ENCODE data around the gene ASGR2. TPM values are rescaled to one million over a fixed set of nuclear protein-coding genes. Genes with fewer than 3 reads are reported as not detected.

The ASGR2 gene
- total RNA-seq, 4 donors from 2014 or later = 1.0 TPM; not detected in 3

DNA sequence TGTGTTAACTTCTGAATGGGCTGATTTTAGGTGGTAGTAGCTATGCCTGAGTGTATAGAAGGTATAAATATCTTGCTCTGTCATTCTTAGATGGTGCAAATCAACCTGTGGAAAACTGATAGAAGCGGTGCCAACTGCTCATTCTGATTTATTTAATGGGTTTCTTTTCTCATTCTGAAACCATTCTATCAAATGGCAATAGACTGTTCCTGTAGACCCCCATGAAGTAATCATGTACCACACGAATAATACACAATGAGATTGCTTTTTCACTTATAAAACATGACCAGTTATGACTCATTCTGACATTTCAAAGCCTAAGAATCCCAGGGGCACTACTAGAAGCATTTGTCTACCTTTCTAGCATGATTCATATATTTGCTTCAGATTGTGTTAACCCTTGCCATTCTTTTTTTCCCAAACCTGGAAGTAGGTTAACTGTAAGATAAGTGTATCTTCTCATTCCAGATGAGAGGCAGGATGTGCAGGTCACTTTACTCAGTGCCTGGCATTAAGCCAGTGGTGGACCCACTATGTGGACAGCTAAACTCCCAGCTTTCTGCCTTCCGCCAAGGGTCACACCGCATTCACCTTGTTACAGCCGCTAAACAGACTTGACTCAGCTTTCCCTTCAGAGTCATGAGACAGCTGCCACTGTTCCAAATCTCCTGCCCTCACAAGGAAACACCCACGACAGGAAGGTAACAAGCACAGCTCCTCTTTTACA, 54.3 kb downstream of the ASGR2 start:
- TF ChIP-seq, protein P1, sequence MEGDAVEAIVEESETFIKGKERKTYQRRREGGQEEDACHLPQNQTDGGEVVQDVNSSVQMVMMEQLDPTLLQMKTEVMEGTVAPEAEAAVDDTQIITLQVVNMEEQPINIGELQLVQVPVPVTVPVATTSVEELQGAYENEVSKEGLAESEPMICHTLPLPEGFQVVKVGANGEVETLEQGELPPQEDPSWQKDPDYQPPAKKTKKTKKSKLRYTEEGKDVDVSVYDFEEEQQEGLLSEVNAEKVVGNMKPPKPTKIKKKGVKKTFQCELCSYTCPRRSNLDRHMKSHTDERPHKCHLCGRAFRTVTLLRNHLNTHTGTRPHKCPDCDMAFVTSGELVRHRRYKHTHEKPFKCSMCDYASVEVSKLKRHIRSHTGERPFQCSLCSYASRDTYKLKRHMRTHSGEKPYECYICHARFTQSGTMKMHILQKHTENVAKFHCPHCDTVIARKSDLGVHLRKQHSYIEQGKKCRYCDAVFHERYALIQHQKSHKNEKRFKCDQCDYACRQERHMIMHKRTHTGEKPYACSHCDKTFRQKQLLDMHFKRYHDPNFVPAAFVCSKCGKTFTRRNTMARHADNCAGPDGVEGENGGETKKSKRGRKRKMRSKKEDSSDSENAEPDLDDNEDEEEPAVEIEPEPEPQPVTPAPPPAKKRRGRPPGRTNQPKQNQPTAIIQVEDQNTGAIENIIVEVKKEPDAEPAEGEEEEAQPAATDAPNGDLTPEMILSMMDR (IDR thresholded peaks at IDR 0.05) = no peak
- no peak for TF ChIP-seq POLR2A (IDR thresholded peaks at IDR 0.05)
- no peak overlapping the region for H3K4me3 ChIP-seq (replicated peaks in 1 of 3)
- WGBS, 2 donors = 48 to 55% methylated on average over 6 of the region's 6 CpGs
- H3K36me3 ChIP-seq = no peaks in the 10 kb centered on the region
- no peaks in the 10 kb centered on the region for H3K27me3 ChIP-seq
- no peak overlapping the region for H3K27ac ChIP-seq
- no peaks in the 10 kb centered on the region for H3K9me3 ChIP-seq
- no peaks in the 10 kb centered on the region for H3K4me1 ChIP-seq
- intact Hi-C loops (cut with DNase I) = no loop called here
- no peak for DNase-seq

DNA sequence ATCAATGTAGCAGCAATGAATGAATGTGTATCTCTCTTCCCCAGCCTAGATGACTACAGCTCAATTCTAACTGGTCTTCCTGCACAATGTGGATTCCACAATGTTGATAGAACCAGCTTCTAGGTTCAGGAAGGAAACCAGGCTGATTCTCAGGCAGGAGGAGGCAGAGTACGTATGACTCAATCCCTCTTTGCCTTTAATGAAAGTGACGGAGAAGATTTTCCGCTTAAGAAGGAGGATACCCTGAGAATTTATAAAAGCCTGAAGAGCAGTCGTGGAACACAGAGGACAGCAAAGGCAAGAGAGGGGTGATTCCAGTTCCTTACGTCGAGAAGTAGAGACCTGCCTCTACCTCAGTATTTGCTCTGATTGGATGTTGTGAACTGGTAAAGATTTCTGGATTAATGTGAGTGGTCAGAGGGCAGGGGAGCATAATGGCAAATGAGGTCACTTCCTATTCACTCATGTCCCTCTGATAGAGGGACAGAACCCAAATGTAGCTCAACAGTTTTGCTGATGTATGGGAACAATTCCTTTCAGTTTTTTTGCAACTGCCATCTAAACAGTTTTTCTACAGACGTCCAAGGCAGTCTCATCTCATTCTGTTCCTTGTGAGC, 55.7 kb downstream of the ASGR2 start:
- no peak overlapping the region for H3K27ac ChIP-seq
- H3K36me3 ChIP-seq = no peaks in the 10 kb centered on the region
- intact Hi-C loops (cut with DNase I) = no loop called here
- H3K4me3 ChIP-seq (replicated peaks in 1 of 3) = no peak overlapping the region
- TF ChIP-seq POLR2A (IDR thresholded peaks at IDR 0.05) = no peak
- TF ChIP-seq, protein P1 (IDR thresholded peaks at IDR 0.05) = no peak
- H3K4me1 ChIP-seq = no peaks in the 10 kb centered on the region
- WGBS, 2 donors = 70 to 74% methylated on average over 7 of the region's 7 CpGs
- DNase-seq = no peak
- H3K9me3 ChIP-seq = no peaks in the 10 kb centered on the region
- no peaks in the 10 kb centered on the region for H3K27me3 ChIP-seq

DNA sequence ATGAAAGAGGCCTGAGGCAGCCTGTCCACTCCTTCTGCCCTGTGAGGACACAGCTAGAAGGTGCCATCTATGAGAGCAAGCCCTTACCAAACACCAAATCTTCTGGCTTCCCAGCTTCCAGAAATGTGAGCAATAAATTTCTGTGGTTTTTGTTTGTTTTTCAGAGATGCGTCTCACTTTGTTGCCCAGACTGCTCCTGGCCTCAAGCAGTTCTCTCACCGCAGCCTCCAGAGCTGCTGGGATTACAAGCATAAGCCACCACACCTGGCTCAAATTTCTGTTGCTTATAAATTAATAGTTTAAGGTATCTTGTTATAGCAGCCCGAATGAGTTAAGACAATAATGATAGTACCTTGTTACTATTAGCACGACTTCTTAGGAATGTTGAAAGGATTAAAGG, 58.2 kb downstream of the ASGR2 start:
- no peaks in the 10 kb centered on the region for H3K4me1 ChIP-seq
- no peak overlapping the region for H3K27ac ChIP-seq
- no peak for TF ChIP-seq POLR2A (IDR thresholded peaks at IDR 0.05)
- TF ChIP-seq, protein P1 (IDR thresholded peaks at IDR 0.05) = no peak
- intact Hi-C loops (cut with DNase I) = no loop called here
- no peaks in the 10 kb centered on the region for H3K27me3 ChIP-seq
- H3K36me3 ChIP-seq = no peaks in the 10 kb centered on the region
- no peaks in the 10 kb centered on the region for H3K9me3 ChIP-seq
- H3K4me3 ChIP-seq (replicated peaks in 1 of 3) = no peak overlapping the region
- DNase-seq = no peak
- WGBS, 2 donors = 80 to 85% methylated on average over 4 of the region's 4 CpGs

Small RNAs within 50 kb of the gene (small RNA-seq; reads per million reads assigned to genes)
- not detected for gene AC120057.1

Other genes starting within 250 kb of the ASGR2 start
- gene ALOX12, start 118.8 kb downstream of the ASGR2 start, total RNA-seq = not detected
- 100 to 1,000 TPM; 134 to 297 (median 200) TPM for gene RNASEK, start 102.2 kb downstream of the ASGR2 start, total RNA-seq
- 10 to 100 TPM in 2 of 4 donors, 1 to 10 TPM in 2; 3.1 to 18.9 (median 7.6) TPM for gene BCL6B, start 91.8 kb downstream of the ASGR2 start, total RNA-seq
- 1 to 10 TPM; 1.2 to 6.7 (median 4.1) TPM for gene SLC16A13, start 78.8 kb downstream of the ASGR2 start, total RNA-seq
- gene SLC16A11, start 70.7 kb downstream of the ASGR2 start, total RNA-seq = 10 to 100 TPM in 3 of 4 donors, 1 to 10 TPM in 1; 5.4 to 43.9 (median 18.8) TPM
- 1 to 10 TPM in 3 of 4 donors, under 1 TPM in 1; 0.59 to 3.9 (median 2.1) TPM for gene CLEC10A, start 34.6 kb downstream of the ASGR2 start, total RNA-seq
- 1 to 10 TPM in 3 of 4 donors, not detected in 1; 3.0 to 6.5 (median 3.3) TPM for gene ASGR1, start 64.5 kb upstream of the ASGR2 start, total RNA-seq
- gene DLG4, start 105.0 kb upstream of the ASGR2 start, total RNA-seq = 10 to 100 TPM in 2 of 4 donors, 1 to 10 TPM in 2; 6.8 to 21.5 (median 12.4) TPM
- gene ACADVL, start 105.1 kb upstream of the ASGR2 start, total RNA-seq = 1,000 to 10,000 TPM in 1 of 4 donors, 100 to 1,000 TPM in 3; 581 to 1,743 (median 795) TPM
- gene DVL2, start 119.7 kb upstream of the ASGR2 start, total RNA-seq = 10 to 100 TPM; 45.3 to 68.6 (median 49.0) TPM
- gene PHF23, start 124.6 kb upstream of the ASGR2 start, total RNA-seq = 10 to 100 TPM; 19.8 to 39.5 (median 35.8) TPM
- 100 to 1,000 TPM; 112 to 840 (median 273) TPM for gene GABARAP, start 127.6 kb upstream of the ASGR2 start, total RNA-seq
- 10 to 100 TPM; 35.1 to 70.4 (median 48.4) TPM for gene CTDNEP1, start 136.9 kb upstream of the ASGR2 start, total RNA-seq
- gene ELP5, start 137.4 kb upstream of the ASGR2 start, total RNA-seq = 10 to 100 TPM; 27.4 to 49.0 (median 33.0) TPM
- gene CLDN7, start 147.7 kb upstream of the ASGR2 start, total RNA-seq = 100 to 1,000 TPM; 108 to 161 (median 144) TPM
- 10 to 100 TPM in 1 of 4 donors, 1 to 10 TPM in 3; 2.5 to 14.6 (median 3.9) TPM for gene SLC2A4, start 166.9 kb upstream of the ASGR2 start, total RNA-seq
- gene YBX2, start 179.8 kb upstream of the ASGR2 start, total RNA-seq = 1 to 10 TPM; 1.2 to 4.1 (median 2.1) TPM
- gene EIF5A, start 192.8 kb upstream of the ASGR2 start, total RNA-seq = 100 to 1,000 TPM; 135 to 210 (median 144) TPM
- gene GPS2, start 200.5 kb upstream of the ASGR2 start, total RNA-seq = 100 to 1,000 TPM in 2 of 4 donors, 10 to 100 TPM in 2; 69.5 to 130 (median 100) TPM
- 10 to 100 TPM; 18.5 to 32.8 (median 22.5) TPM for gene NEURL4, start 214.5 kb upstream of the ASGR2 start, total RNA-seq
- 1 to 10 TPM in 3 of 4 donors, under 1 TPM in 1; 0.89 to 7.1 (median 3.8) TPM for gene ACAP1, start 221.7 kb upstream of the ASGR2 start, total RNA-seq
- 10 to 100 TPM in 3 of 4 donors, 1 to 10 TPM in 1; 6.6 to 20.4 (median 18.7) TPM for gene KCTD11, start 237.3 kb upstream of the ASGR2 start, total RNA-seq
- not detected for gene TMEM95, start 240.3 kb upstream of the ASGR2 start, total RNA-seq

Measured in thyroid gland (tissue), 4 donors.